ENCODE results near the gene SLC45A1.
"Not testable (repeated sequence)": the region's sequence is repeated elsewhere in the genome, so short reads cannot be mapped to it uniquely, and the experiment has no call there.

SLC45A1 gene

DNA sequence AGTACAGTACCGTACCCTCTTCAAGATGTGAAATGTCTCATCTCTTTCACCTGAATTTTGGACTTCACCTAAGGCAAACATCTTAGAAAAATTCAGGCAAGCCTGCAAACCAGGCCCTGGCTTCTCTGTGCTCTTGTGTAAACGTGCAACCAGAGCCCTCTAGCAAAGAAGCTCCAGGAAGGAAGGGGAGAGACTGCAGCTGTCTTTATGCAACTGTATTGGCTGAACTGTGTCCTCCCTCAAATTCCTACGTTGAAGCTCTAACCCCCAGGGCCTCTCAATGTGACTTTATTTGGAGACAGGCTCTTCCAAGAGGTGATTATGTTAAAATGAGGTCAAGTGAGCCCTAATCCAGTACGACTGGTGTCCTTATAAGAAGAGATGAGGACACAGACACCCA lies 60.3 kb downstream of the SLC45A1 start:
- no peak overlapping the region for H3K4me3 ChIP-seq (replicated peaks in 1 of 2; ENCODE audit: low read depth in 2 of 2, low read length in 2 of 2)
- peak; percentile 40 to 64 for DNase-seq (ENCODE audit: low read depth in 2 of 2)
- TF ChIP-seq, protein P1, sequence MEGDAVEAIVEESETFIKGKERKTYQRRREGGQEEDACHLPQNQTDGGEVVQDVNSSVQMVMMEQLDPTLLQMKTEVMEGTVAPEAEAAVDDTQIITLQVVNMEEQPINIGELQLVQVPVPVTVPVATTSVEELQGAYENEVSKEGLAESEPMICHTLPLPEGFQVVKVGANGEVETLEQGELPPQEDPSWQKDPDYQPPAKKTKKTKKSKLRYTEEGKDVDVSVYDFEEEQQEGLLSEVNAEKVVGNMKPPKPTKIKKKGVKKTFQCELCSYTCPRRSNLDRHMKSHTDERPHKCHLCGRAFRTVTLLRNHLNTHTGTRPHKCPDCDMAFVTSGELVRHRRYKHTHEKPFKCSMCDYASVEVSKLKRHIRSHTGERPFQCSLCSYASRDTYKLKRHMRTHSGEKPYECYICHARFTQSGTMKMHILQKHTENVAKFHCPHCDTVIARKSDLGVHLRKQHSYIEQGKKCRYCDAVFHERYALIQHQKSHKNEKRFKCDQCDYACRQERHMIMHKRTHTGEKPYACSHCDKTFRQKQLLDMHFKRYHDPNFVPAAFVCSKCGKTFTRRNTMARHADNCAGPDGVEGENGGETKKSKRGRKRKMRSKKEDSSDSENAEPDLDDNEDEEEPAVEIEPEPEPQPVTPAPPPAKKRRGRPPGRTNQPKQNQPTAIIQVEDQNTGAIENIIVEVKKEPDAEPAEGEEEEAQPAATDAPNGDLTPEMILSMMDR (IDR thresholded peaks at IDR 0.05; ENCODE audit: low read depth, low read length) = no peak

DNA sequence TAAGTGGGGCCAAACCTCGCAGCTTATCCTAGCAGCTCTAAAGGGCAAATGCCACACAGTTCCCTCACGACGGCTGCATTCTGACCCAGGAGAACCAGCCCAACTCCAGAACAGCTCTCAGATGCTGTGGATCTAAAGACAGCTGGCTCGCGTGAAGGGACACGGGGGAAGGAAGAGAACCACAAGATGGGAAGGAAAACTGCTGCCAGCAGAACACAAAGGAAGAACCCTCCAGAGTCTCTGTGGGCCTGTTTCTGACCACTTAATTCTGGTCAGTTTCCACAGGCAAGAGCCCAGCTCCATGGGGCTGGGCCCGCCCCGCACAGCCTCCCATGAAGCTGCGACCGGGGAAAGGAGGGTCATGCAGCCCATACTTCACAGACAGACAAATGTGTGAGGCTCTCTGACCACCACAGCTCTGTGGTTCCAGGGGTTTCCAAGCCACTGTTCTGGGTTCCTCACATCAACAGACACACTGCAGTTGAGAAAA lies 61.1 kb downstream of the SLC45A1 start:
- TF ChIP-seq, protein P1 (IDR thresholded peaks at IDR 0.05; ENCODE audit: low read depth, low read length) = no peak
- DNase-seq (ENCODE audit: low read depth in 2 of 2) = no peak
- H3K4me3 ChIP-seq (replicated peaks in 1 of 2; ENCODE audit: low read depth in 2 of 2, low read length in 2 of 2) = no peak overlapping the region

DNA sequence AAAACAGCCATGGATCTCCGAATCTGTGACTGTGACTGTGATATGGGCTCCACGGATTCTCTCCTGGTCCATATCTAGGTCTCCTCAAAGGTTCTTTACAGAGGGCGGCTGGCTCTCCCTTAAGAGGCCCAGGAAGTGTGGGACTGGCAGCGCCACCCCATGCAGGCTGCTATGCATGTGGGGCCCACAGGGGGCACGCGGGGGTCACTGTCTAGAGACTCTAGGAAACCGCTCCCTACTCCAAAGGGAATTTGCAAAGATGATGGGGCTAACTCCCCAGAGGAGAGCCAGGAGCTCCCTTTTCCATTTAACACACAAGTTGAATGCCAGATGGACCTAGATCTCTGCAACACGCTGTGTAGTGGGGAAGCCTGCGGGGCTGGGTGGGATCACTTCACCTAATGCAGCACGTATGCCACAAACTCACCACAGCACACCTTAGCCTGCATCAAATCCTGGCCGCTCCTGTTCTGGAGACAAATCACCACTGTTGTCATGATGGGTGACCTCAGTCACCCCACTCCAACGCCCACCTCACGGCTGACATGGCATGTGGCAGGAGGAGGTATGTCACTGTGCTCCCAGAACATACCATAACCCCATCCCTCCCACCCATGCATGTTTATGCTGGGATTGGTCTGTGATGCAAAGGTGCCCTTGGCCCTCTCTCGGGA lies 61.7 kb downstream of the SLC45A1 start:
- H3K4me3 ChIP-seq (replicated peaks in 1 of 2; ENCODE audit: low read depth in 2 of 2, low read length in 2 of 2) = no peak overlapping the region
- TF ChIP-seq, protein P1 (IDR thresholded peaks at IDR 0.05; ENCODE audit: low read depth, low read length) = no peak
- no peak for DNase-seq (ENCODE audit: low read depth in 2 of 2)

DNA sequence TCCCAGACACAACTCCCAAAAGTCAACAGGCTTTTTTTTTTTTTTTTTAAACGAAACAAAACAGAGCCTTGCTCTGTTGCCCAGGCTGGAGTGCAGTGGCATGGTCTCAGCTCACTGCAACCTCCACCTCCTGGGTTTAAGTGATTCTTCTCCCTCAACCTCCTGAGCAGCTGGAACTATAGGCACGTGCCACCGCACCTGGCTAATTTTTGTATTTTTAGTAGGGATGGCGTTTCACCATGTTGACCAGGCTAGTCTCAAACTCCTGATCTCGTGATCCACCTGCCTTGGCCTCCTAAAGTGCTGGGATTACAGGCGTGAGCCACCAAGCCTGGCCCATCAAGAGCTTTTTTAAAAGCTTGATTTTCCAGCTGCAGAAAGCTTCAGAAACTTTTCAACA lies 62.4 kb downstream of the SLC45A1 start:
- DNase-seq (ENCODE audit: low read depth in 2 of 2); H3K4me3 ChIP-seq (replicated peaks in 1 of 2; ENCODE audit: low read depth in 2 of 2, low read length in 2 of 2): not testable (repeated sequence)

DNA sequence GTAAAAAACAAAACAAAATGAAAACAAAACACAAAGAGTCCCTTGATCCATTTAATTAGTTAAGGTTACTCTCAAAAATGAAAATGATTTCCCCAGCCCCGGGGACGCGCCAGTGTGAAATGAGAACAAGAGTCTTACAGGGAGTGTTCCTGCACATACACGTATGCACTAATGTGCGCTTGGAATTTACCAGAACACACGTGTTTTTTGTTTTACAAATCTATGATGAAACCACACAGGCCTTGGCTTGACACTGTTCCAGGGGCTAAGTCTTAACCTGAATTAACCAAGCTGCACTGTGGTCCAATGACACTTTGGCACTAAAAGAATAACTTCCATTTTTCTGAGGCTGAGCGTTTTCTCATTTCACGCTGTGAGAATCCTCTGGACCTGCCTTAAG lies 63.7 kb downstream of the SLC45A1 start:
- no peak overlapping the region for H3K4me3 ChIP-seq (replicated peaks in 1 of 2; ENCODE audit: low read depth in 2 of 2, low read length in 2 of 2)
- DNase-seq (ENCODE audit: low read depth in 2 of 2) = peak in 1 of 2 donors; percentile 27
- TF ChIP-seq, protein P1 (IDR thresholded peaks at IDR 0.05; ENCODE audit: low read depth, low read length) = no peak

DNA sequence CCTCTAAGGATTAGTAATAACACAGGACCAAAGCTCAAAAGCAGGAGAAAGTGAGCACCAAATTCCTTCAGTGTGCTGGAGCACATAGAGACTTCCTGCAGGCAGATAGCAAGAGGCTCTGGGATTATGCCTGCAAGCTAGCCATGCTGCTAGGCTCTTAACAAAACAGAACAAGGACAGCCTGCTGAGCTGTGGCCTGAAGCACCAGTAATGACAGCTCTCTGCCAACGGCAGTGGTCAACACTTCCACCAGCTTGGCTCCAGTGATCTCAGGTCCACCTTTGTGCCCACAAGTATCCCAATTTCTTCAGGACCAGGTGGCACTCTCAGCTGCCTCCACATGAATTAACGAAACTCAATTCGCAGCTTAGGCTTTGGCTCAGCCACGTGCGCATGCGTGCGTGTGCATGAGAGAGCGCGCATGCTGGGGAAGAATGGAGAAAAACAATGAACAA lies 64.2 kb downstream of the SLC45A1 start:
- H3K4me3 ChIP-seq (replicated peaks in 1 of 2; ENCODE audit: low read depth in 2 of 2, low read length in 2 of 2) = no peak overlapping the region
- TF ChIP-seq, protein P1 (IDR thresholded peaks at IDR 0.05; ENCODE audit: low read depth, low read length) = no peak
- no peak for DNase-seq (ENCODE audit: low read depth in 2 of 2)

DNA sequence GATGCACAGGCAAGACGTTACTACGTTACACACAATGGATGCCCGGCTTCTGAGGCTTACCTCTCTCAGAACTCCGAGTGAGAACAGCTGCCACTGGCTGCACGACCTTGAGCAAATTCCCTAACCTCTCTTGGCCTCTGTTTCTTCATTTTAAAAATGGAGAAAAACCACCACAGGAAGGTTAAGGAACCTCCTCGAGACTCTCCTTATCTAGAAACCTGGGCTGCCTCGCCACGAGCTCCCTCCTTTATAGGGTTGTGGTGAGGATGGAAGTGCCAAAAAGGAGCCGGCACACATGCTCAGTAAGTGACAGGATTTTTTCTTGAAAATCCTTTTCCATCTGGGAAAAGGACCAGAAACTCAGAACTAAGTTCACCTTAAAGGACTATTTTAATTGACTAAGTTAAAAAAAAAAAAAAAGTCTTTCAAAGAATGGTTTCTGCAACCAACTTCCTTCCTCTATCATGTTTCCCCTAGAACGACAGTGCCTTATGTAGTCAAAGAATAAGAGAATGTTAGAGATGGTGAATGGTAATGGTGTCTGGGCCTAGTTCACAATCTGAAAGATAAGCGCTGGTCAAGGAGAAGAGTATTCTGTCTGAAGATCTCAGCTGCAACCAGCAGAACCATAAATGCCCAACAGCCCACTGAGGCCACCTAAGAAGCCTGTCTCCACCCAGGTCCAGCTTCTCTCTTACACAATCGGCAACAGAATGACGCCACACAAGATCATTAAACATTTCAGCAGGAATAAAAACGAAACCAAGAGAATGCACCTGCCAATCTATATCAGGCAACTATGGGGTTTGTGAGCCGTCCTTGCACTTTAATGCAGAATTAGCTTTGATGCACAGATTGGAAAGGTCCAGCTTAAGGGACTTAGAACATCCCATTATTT lies 64.9 kb downstream of the SLC45A1 start:
- no peak for DNase-seq (ENCODE audit: low read depth in 2 of 2)
- TF ChIP-seq, protein P1 (IDR thresholded peaks at IDR 0.05; ENCODE audit: low read depth, low read length) = no peak
- no peak overlapping the region for H3K4me3 ChIP-seq (replicated peaks in 1 of 2; ENCODE audit: low read depth in 2 of 2, low read length in 2 of 2)
